K562 (cell line): ENCODE results near the gene DLGAP1. TPM values are rescaled to one million over a fixed set of nuclear protein-coding genes. Genes with fewer than 3 reads are reported as not detected.

Experiments used
- CBFA2T2 ChIP-seq: fragments of 450-650 bp; conservative IDR thresholded peaks from 2 replicates; pipeline ENCODE4 v1.6.1; 2017; ENCODE audit warnings: mild to moderate bottlenecking
- CREB3 ChIP-seq: fragments of 450-650 bp; conservative IDR thresholded peaks from 2 replicates; pipeline ENCODE4 v1.6.1; 2016; ENCODE audit warnings: missing genetic modification characterization, low read depth, mild to moderate bottlenecking, missing compliant biosample characterization, moderate library complexity
- FOSL1 ChIP-seq: fragments of 200-800 bp; sonication (Bioruptor generic); conservative IDR thresholded peaks from 2 replicates; pipeline ENCODE4 v1.6.1; 2016; ENCODE audit warnings: missing genetic modification characterization, missing compliant biosample characterization
- FOXJ2 ChIP-seq: fragments of 200-800 bp; sonication (Bioruptor generic); IDR thresholded peaks from 2 replicates; pipeline ENCODE4 v1.6.1; 2016; ENCODE audit warnings: missing genetic modification characterization, missing compliant biosample characterization
- GTF2F1 ChIP-seq: IDR thresholded peaks from 2 replicates; pipeline ENCODE4 v1.6.1; 2011; ENCODE audit warnings: low read depth, low read length, improper control_type of control experiment
- GTF3C2 ChIP-seq: IDR thresholded peaks from 3 replicates; pipeline ENCODE4 v1.6.1; 2011; ENCODE audit warnings: borderline replicate concordance, mild to moderate bottlenecking, moderate library complexity; ENCODE audit not compliant: insufficient read length; ENCODE audit errors: extremely low read depth
- HCFC1 ChIP-seq: IDR thresholded peaks from 2 replicates; pipeline ENCODE4 v1.6.1; 2012; ENCODE audit warnings: low read depth, low read length, improper control_type of control experiment
- KAT2B ChIP-seq: IDR thresholded peaks from one replicate; pipeline ENCODE4 v1.6.1; 2012; ENCODE audit warnings: low read depth, mild to moderate bottlenecking, control low read depth, inconsistent platforms, low read length, moderate library complexity
- L3MBTL2 ChIP-seq: fragments of 450-650 bp; IDR thresholded peaks from 2 replicates; pipeline ENCODE4 v1.6.1; 2016; ENCODE audit warnings: mild to moderate bottlenecking, moderate library complexity
- MNT ChIP-seq, 2 experiments: fragments of 450-650 bp; conservative IDR thresholded peaks; 2 replicates each; pipeline ENCODE4 v1.6.1; 2017; ENCODE audit warnings: mild to moderate bottlenecking in 2 of 2, moderate library complexity in 2 of 2
- NELFE ChIP-seq: IDR thresholded peaks from 2 replicates; pipeline ENCODE4 v1.6.1; 2011; ENCODE audit warnings: mild to moderate bottlenecking; ENCODE audit not compliant: insufficient read depth, insufficient read length
- NFE2 ChIP-seq: IDR thresholded peaks from 2 replicates; pipeline ENCODE4 v1.6.1; 2014; ENCODE audit warnings: antibody characterized with exemption, low read depth
- NR2C1 ChIP-seq, 2 experiments: fragments of 450-650 bp; IDR thresholded peaks; 2 replicates each; pipeline ENCODE4 v1.6.1; 2017; ENCODE audit warnings: mild to moderate bottlenecking in 2 of 2, antibody characterized with exemption in 1 of 2, inconsistent platforms in 1 of 2, missing compliant biosample characterization in 1 of 2, missing genetic modification characterization in 1 of 2
- POLR2A ChIP-seq: fragments of 450-650 bp; conservative IDR thresholded peaks from 2 replicates; pipeline ENCODE4 v1.6.1; 2016
- RAD21 ChIP-seq, 2 experiments: fragments of 250-450 bp in 1 of 2; fragments of 450-650 bp in 1 of 2; sonication (Bioruptor Pico) in 1 of 2; formaldehyde crosslinking in 1 of 2; IDR thresholded peaks in 1 of 2; conservative IDR thresholded peaks in 1 of 2; 2 replicates each; pipeline versions ENCODE4 v1.4.0 to v1.8.0; 2020 to 2022; ENCODE audit warnings: mild to moderate bottlenecking in 2 of 2, moderate library complexity in 1 of 2
- RB1 ChIP-seq: fragments of 450-650 bp; IDR thresholded peaks from 2 replicates; pipeline ENCODE4 v1.6.1; 2017; ENCODE audit warnings: low read depth, mild to moderate bottlenecking
- RBM25 ChIP-seq: fragments of 200-400 bp; formaldehyde crosslinking; IDR thresholded peaks from 2 replicates; pipeline ENCODE4 v1.6.1; 2018; ENCODE audit warnings: low read length, low read depth, moderate library complexity; ENCODE audit not compliant: severe bottlenecking
- RFX5 ChIP-seq: IDR thresholded peaks from 2 replicates; pipeline ENCODE4 v1.6.1; 2011; ENCODE audit warnings: low read depth, mild to moderate bottlenecking, improper control_type of control experiment, low read length
- TAF7 ChIP-seq: fragments of 450-650 bp; IDR thresholded peaks from 2 replicates; pipeline ENCODE4 v1.6.1; 2016; ENCODE audit warnings: missing genetic modification characterization, missing compliant biosample characterization
- TCF7L2 ChIP-seq: fragments of 150-350 bp; IDR thresholded peaks from 2 replicates; pipeline ENCODE4 v1.6.1; 2016; ENCODE audit warnings: low read depth, mild to moderate bottlenecking, low read length, moderate library complexity
- ZNF282 ChIP-seq: sonication (generic); formaldehyde crosslinking; IDR thresholded peaks from 2 replicates; pipeline ENCODE4 v1.8.1; 2023; ENCODE audit warnings: missing genetic modification reagents
- ZNF347 ChIP-seq: fragments of 450-650 bp; formaldehyde crosslinking; IDR thresholded peaks from 2 replicates; pipeline ENCODE4 v1.4.0; 2020; ENCODE audit warnings: low read depth, mild to moderate bottlenecking, moderate library complexity
- ZNF512 ChIP-seq: IDR thresholded peaks from 2 replicates; pipeline ENCODE4 v1.6.1; 2016; ENCODE audit warnings: missing genetic modification characterization, missing compliant biosample characterization
- polyA plus RNA-seq, 8 experiments: library from polyadenylated mRNA; depleted of rRNA in 4 of 8; stranded (reverse) in 5 of 8; unstranded in 3 of 8; fragments of >200 nt; fragmentation: Nextera tagmentation in 2 of 8; fragmentation: Illumina TruSeq in 1 of 8; extraction: Ambion mirVana in 2 of 8; extraction: Trizol in 1 of 8; gene quantifications; 2 replicates each; pipeline versions ENCODE4 v1.2.1 to v1.2.3, GENCODE V29; 2011 to 2014; ENCODE audit warnings: inconsistent platforms in 1 of 8, missing spikeins in 1 of 8
- total RNA-seq, 7 experiments: library from RNA; depleted of rRNA in 6 of 7; stranded (reverse); fragments of >200 nt in 6 of 7; fragmentation: Illumina TruSeq in 2 of 7; extraction: Trizol in 2 of 7; gene quantifications; 2 replicates each; pipeline versions ENCODE4 v1.2.1 to v1.2.3, GENCODE V29; 2011 to 2021; ENCODE audit warnings: low replicate concordance in 1 of 7

Gene DLGAP1
- total and polyA plus RNA-seq, 9 of the 15 experiments (the other 6 are each of a cell fraction or from before 2014, with no cell fraction given): 0.04 to 0.22 (median 0.08) TPM

- TF ChIP-seq L3MBTL2 (0 out of 2 replicates have a peak, but pooled peaks have one; percentile 26), FOXJ2 (tag) (no peak), ZNF512 (tag) (no peak), TCF7L2 (no peak), GTF2F1 (no peak), CBFA2T2 (no peak), KAT2B (no peak), ZNF347 (CRISPR knock-in tag) (no peak), GTF3C2 (no peak), FOSL1 (0 out of 2 replicates have a peak, but pooled peaks have one; percentile 15), RBM25 (no peak), TAF7 (tag) (no peak), RB1 (0 out of 2 replicates have a peak, but pooled peaks have one; percentile 30), HCFC1 (no peak), RAD21 (CRISPR knock-in tag; conservative IDR thresholded peaks at IDR 0.05 in 1 of 2, IDR thresholded peaks at IDR 0.05 in 1 of 2) (peak; percentile 79 to 87), RFX5 (no peak), ZNF282 (no peak), POLR2A (no peak), CREB3 (tag) (no peak), NFE2 (no peak; the same call in 1 of the 2 replicates), MNT (conservative IDR thresholded peaks at IDR 0.05) (no peak), NELFE (no peak), NR2C1 (IDR thresholded peaks at IDR 0.05) (no peak), NR2C1 (tag; IDR thresholded peaks at IDR 0.05) (no peak)
These were observed 751.4 kb downstream of the DLGAP1 start (continued) for GRCh38 chr18:3703732-3704176.
